ENCODE measurements around the gene RTTN.

- no peak for TF ChIP-seq EZH2 (IDR thresholded peaks at IDR 0.05; ENCODE audit: borderline replicate concordance, low read depth, low read length, poor library complexity, severe bottlenecking)
- no peak for TF ChIP-seq CTCF (conservative IDR thresholded peaks at IDR 0.05; ENCODE audit: low read depth, low read length)
Observed at GRCh38 chr18:70175216-70175615, 30.3 kb downstream of the RTTN start.
